OCI-LY1 (cell line): ENCODE results near the gene ACOT11.

Experiments
- EZH2 ChIP-seq: fragments of 200-600 bp; sonication (generic), shearing (Covaris generic); IDR thresholded peaks from 2 replicates; pipeline ENCODE4 v1.8.0; 2017; ENCODE audit warnings: borderline replicate concordance, mixed run types, mild to moderate bottlenecking, antibody characterized with exemption, low read length, moderate library complexity, mixed read lengths
- TF ChIP-seq, protein P1 (sequence below): fragments of 200-600 bp; sonication (generic), shearing (Covaris generic); IDR thresholded peaks from 2 replicates; pipeline ENCODE4 v1.5.1; 2017; ENCODE audit warnings: mild to moderate bottlenecking, antibody characterized with exemption, low read length, moderate library complexity, mixed read lengths

DNA sequence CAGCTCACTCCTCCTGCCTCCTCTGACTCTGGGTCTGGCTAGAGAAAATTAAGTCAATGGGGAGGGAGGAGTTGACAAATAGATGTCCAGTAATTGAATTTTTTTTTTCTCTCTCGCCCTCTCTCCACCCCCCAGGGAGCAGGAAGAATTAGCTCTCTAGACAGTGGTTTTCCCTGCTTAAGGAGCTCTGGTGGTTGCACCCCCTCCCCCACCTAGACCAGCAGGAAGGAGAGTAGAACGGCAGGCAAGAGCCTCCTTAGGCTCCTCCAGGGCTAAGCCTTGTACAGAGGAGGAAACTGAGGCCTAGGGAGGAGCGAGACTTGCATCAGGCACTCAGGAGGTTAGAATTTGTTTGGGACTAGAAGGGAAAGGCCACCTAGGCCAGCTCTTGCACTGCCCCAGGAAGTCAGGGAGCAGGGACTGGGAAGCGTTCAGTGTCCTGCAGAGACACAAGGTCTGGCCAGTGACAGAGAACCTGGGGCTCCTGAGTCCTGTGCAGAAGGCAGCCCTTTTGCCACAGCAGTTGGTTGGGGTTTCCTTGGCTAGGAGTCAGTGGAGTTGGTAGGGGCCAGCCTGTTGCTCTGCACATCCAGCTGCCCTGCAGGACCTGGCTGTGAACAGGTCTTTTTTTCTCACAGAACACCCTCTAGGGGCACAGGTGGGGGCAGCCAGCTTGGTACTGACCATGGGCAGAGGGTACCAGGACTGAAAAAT is 49.5 kb upstream of the ACOT11 start:
- TF ChIP-seq, protein P1, sequence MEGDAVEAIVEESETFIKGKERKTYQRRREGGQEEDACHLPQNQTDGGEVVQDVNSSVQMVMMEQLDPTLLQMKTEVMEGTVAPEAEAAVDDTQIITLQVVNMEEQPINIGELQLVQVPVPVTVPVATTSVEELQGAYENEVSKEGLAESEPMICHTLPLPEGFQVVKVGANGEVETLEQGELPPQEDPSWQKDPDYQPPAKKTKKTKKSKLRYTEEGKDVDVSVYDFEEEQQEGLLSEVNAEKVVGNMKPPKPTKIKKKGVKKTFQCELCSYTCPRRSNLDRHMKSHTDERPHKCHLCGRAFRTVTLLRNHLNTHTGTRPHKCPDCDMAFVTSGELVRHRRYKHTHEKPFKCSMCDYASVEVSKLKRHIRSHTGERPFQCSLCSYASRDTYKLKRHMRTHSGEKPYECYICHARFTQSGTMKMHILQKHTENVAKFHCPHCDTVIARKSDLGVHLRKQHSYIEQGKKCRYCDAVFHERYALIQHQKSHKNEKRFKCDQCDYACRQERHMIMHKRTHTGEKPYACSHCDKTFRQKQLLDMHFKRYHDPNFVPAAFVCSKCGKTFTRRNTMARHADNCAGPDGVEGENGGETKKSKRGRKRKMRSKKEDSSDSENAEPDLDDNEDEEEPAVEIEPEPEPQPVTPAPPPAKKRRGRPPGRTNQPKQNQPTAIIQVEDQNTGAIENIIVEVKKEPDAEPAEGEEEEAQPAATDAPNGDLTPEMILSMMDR, result no peak
- TF ChIP-seq EZH2, result no peak
